Epithelial cell of prostate (primary cell): ENCODE results near the gene INAFM1.
"Not testable (repeated sequence)": the region's sequence is repeated elsewhere in the genome, so short reads cannot be mapped to it uniquely, and the experiment has no call there.

Experiments used
- DNase-seq: peaks from one replicate; pipeline ENCODE4 v3.0.0-alpha.2; 2011; ENCODE audit warnings: low read depth, low spot score
- H3K27ac ChIP-seq: fragments of 450-650 bp; 2 replicates; pipeline ENCODE4 v1.5.1; 2017; ENCODE audit warnings: mild to moderate bottlenecking

Gene INAFM1

DNA sequence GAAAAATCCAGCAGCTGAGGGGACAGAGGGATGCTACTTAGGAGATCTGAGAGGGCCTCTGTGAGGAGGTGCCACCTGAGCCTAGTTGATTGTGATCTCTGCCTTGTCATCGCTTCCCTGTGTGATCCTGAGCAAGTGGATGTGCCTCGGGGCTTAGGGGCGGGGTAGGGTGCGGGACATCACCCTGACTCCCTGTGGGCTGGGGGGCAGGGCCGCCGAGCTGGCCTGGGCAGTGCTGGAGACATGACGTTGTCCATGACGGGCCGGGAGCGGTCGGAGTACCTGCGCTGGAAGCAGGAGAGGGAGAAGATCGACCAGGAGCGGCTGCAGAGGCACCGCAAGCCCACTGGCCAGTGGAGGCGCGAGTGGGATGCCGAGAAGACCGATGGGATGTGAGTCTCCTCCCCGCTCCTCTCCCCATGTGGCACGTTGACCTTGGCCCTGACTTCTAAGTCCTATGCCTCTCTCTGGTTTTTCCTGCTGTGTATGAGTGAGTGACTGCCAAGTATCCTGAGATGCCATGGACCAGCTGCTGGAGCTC lies 8.2 kb upstream of the INAFM1 start:
- no peak overlapping the region for H3K27ac ChIP-seq
- no peak for DNase-seq

DNA sequence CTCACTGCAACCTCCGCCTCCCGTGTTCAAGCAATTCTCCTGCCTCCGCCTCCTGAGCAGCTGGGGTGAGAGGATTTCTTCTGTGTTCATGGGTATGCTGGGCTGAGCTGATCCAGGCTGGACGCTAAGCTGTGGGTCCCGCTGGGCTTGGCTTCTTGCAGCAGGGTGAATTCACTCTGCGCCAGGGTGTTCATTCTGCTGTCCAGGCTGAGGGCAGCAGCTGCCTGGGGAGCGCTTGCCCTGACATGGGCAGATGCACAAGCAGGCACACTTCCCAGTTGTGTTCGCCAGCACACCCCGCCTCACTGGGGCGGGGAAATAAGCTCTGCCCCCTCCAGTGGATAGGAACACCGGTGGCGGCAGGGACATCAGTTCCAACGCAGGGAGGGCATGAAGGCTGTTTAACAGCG lies 7.3 kb upstream of the INAFM1 start:
- no peak overlapping the region for H3K27ac ChIP-seq
- DNase-seq = no peak

DNA sequence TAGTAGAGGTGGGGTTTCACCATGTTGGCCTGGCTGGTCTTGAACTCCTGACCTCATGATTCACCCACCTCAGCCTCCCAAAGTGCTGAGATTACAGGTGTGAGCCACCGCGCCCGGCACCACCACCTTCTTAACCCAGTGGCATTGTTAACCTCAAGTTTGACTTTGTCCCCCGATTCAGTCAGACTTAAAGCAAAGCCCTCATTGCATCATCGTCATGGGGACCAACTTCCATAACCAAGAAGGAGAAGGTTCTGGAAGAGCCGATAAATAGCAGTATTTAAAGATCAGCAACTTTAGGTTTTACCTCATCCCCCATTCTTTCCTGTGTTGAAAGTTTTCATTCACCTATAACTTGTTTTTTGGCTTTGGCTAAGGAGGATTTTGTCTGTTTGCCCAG lies 6.7 kb upstream of the INAFM1 start:
- no peak for DNase-seq
- no peak overlapping the region for H3K27ac ChIP-seq

DNA sequence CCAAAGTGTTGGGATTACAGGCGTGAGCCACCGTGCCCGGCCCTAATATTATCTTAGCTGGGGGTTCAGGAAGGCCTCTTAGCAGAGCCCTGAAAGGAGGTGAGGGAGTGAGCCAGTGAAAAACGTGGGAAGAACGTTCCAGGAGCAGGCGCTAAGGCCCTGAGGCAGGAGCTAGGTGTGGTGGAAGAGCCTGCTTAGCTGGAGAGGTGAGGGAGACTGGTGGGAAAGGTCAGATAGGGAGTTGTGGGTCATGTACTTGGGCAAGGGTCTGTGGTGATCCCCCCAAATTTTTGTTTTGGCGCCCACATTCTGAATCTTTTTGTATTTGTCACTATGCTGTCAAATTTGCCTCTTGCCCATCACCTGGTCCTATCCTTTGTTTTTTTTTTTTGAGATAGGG lies 5.1 kb upstream of the INAFM1 start:
- no peak for DNase-seq
- H3K27ac ChIP-seq = no peak overlapping the region

DNA sequence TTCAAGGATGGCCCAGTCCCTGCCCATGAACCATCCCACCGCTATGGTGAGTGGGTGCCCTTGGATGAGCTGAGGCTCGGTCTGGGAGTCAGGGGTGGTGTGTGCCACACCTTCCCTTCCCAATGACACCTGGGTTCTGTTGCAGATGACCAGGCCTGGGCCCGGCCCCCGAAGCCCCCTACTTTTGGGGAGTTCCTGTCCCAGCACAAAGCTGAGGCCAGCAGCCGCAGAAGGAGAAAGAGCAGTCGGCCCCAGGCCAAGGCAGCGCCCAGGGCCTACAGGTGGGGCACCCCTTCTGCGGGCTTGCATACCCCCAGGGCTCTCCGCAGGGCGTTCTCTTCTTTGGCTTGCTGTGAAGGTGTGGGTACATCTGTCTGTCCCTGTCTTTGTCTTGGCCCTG lies 4.3 kb upstream of the INAFM1 start:
- no peak overlapping the region for H3K27ac ChIP-seq
- DNase-seq = no peak

DNA sequence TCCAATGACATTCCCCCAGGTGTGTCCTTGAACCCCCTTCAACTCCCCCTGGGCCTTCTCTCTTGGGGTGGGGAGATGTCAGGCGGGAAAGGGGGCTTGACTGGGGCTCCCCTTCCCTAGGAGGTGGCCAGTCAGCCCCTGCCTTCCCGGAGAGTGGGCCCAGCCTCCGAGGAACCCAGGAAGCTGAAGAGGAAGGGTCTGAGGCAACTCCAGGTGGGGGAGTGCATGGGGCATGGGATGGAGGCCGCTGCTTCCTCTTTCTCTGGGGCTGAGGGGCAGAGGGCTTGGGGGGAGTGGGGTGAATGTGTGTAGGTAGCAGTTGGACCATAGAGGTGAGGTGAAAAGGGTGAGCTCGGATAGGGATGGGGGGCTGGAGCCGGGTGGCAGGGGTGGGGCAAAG lies 2.7 kb upstream of the INAFM1 start:
- no peak for DNase-seq
- no peak overlapping the region for H3K27ac ChIP-seq

DNA sequence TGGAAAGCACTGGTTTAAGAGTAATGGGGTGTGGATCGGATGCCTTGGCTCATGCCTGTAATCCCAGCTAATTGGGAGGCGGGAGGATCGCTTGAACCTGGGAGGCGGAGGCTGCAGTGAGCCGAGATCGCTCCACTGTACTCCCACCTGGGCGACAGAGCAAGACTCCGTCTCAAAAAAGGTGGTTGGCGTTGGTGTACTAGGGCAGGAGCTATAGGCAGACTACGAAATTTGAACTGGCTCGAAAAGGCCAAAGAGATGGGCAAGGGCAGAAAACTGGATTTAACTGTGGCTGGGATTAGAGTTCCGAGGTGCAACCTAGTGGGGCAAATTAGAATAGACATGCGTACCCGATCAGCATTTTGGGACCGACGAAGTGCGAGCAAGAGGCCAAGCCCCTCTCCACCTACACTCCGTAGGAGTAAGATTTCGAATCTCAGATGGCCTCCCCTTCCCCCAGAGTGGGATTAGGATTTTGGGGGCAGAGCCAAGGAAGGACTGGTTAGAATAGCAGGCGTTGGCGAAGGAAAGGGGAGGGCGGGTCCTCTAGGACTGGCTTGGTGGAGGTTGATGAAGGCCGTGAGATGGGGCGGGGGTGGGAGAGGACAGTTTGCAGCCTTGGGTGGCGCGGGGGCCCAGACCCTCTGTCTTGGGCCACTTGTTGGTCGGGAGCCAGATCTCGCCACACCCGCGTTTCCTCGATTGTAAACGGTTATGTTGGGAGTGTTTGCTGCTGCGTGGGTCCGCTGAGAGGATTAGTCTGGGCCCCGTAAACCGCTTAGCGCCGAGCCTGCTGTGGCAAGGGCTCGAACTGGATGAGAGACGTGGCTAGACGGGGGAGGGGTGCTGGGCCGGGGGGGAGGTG lies 2.0 kb upstream of the INAFM1 start:
- H3K27ac ChIP-seq = peak overlapping the region; percentile 94
- no peak for DNase-seq

DNA sequence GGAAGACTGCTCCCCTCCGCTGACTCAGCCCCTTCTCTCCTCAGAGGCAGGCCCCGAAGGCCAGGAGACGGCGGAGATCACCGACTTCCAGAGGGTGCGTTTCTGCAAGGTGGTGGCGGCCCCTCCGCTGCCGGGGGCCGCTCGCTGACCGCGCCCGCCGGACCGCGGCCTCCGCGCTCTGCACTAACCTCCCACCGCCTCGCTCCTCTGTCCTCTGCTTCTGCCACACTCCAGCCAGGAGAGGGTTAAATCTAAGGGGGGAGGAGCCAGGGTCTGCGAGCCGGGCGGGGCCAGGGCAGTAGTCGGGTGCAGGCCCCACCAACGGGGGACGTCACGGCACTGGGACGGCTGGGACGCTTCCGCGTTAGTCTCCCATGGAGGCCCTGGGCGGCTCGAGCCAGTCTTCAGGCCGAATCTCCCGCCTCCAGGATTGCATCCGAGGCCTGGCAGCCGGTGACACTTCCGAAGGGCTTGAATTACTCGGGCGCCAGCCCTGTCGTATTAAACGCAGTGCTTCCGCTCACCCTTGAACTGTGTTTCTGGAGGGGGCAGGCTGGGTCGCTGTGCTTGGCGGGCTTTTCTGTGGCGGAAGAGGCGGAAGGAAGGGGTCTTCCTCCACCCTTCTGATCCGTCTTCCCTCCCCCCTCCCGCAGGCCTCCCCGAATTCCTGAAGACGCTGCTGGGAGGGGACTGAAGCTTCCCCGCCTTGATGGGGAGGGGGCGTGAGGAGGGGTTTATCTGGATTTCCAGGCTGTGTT lies 1.2 kb upstream of the INAFM1 start:
- H3K27ac ChIP-seq = peak overlapping the region; percentile 94
- peak; percentile 55 for DNase-seq

DNA sequence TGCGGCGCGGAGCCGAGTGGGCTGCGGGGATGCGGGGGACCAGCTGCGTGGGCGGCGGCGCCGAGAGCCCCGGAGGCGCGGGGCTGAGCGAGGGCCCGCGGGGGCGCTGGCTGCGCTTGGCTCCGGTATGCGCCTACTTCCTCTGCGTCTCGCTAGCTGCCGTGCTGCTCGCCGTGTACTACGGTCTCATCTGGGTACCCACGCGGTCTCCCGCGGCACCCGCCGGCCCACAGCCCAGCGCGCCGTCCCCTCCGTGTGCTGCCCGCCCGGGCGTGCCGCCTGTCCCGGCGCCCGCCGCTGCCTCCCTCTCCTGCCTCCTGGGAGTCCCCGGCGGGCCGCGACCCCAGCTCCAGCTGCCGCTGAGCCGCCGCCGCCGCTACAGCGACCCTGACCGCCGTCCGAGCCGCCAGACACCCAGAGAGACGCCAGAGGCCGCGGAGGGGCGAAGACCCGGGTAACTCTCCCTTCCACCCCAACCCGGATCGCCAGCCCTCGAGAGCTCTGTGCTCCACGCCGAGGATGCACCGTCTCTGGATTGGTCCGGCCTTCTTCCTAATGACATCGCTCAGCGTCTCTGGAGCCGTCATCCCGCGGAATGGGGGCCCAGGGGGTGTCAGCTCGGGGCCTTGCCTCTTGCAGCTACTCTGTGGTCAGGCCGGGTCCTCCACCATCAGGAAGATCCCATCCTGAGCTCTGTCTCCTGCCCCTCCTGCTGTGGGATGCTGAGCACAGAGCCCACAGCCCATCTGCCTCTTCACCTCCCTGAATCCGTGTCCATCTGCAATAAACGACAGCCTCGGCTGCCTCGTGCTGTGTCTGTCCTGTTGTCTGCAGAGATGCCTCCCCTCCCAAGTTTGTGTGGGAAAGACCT lies 441 bp downstream of the INAFM1 start:
- H3K27ac ChIP-seq = no peak overlapping the region
- no peak for DNase-seq

DNA sequence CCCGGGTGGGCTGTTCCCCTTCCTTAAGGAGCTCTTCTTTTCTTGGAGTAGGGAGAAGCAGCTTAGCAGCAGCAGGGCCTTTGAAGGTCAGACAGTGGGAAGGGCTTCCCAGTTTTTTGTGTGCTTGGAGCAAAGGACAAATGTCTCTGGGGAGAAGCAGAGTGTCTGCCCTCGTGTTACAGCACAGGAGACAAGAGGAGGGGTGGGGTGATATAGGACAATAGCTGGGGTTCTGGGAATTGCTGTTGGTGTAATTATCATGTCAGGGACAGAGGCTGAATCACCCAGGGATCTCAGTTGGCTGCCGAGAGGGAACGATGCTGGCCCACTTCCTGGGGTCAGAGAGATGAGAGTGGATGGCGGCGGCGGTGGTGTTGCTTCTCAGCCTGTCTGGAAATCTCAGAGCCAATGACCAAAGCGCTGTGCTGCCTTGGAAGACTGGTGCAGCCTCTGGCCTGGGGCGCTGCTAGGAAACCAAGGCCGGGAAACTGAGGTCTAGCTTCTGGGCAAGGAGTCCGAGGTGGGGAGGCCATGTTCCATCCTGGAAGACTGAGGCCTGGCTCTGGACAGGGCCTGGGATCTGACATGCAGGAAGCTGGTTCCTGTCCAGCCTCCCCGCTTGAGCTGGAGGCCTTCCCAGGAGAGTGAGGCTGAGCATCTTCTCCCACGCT lies 1.2 kb downstream of the INAFM1 start:
- no peak overlapping the region for H3K27ac ChIP-seq
- no peak for DNase-seq

DNA sequence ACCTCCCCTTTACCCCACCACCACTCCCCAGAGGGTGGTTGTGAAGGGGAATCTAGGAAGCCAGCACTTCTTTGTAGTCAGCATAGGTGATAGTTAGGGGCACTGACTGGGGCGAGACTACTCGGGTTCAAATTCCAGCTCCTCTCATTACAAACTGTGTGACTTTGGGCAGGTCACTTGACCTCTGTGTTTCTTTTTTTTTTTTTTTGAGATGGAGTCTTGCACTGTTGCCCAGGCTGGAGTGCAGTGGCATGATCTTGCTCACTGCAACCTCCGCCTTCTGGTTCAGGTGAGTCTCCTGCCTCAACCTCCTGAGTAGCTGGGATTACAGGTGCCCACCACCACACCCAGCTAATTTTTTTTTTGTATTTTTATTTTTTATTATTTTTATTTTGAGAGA lies 1.8 kb downstream of the INAFM1 start:
- not testable (repeated sequence) for DNase-seq

DNA sequence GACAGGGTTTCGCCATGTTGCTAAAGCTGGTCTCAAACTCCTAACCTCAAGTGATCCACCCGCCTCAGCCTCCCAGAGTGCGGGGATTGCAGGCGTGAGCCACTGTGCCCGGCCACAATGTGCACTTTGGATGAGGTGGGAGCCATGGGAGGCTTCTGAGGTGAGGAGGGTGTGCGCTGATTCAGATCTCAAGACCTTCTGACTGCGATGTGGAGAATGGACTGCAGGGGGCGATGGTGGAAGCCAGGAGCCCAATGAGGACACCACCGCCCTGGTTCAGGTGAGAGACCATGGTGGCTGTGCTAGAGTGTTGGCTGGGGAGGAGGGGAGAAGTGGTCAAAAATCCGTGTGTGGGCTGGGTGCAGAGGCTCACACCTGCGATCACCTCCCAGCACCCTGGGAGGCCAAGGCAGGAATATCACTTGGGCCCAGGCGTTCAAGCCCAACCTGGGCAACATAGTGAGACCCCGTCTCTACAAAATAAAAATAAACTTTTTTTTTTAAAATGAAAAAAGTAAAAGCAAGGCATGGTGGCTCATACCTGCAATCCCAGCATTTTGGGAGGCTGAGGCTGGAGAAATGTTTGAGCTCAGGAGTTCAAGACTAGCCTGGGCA lies 5.6 kb downstream of the INAFM1 start:
- no peak for DNase-seq
- no peak overlapping the region for H3K27ac ChIP-seq

More for the DNA sequence above, 1.8 kb downstream of the INAFM1 start:
- H3K27ac ChIP-seq = not testable (repeated sequence)

DNA sequence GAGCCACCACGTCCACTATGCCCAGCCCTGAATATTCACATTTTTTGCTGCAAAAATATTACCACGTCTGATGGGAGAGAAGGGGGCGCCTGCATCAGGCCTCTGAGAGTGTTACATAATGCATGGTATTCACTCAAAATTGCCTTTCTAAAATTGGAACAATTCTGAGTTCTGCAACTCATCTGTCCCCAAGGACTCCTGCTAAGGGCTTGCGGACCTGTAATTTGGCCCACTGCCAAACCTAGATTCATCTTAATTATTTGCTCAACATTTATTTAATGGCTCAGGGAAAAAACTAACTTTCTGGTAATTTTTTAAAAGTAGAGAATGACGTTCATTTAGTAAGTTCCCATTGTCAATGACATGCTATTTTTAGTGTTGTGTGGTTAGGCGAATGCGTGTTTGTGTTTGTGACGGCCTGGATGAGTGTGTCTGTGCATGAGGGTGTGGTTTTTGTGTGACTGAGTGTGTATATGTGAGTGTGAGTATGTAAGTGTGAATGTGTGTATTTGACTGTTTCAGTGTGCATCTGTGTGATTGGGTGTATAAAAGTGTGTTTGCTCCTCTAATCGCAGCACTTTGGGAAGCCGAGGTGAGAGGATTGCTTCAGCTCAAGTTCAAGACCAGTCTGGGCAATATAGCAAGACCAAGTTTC lies 8.8 kb downstream of the INAFM1 start:
- no peak for DNase-seq
- no peak overlapping the region for H3K27ac ChIP-seq

DNA sequence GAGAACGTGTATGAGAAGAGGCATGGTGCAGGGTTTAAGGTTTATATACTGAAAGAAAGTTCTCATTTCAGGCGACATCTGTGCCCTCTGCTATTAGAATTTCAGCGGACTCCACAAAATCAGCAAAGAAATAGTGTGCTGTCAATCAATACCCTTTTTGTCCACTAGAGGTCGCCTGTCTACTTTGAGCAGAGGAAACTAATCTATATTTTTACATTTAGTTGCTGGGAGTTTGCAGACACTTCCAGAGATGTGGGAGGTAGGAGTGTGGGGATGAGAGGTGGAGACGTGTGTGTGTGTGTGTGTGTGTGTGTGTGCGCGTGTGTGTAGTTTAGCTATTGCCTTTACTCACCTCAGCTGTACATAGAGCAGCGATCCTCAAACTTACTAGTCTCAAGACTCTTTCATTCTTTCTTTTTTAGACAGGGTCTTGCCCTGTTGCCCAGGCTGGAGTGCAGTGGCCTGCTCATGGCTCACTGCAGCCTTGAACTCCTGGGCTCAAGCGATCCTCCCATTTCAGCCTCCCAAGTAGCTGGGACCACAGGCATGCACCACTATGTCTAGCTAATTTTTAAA lies 9.7 kb downstream of the INAFM1 start:
- no peak for DNase-seq

DNA sequence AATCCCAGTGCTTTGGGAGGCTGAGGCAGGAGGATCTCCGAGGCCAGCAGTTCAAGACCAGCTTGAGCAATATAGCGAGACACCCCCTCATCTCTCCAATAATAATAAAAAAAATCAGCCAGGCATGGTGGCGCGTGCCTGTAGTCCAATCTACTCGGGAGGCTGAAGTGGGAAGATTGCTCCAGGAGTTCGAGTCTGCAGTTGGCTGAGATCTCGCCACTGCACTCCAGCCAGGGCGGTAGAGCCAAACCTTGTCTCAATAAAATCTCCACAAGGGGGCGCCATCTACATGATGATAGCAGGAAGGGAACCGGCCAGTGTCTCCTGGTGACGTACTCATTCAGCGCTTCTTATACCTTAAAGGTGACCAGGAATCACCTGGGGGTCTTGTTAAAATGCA lies 21.4 kb downstream of the INAFM1 start:
- no peak for DNase-seq
- no peak overlapping the region for H3K27ac ChIP-seq

More for the DNA sequence above, 9.7 kb downstream of the INAFM1 start:
- H3K27ac ChIP-seq = no peak overlapping the region

DNA sequence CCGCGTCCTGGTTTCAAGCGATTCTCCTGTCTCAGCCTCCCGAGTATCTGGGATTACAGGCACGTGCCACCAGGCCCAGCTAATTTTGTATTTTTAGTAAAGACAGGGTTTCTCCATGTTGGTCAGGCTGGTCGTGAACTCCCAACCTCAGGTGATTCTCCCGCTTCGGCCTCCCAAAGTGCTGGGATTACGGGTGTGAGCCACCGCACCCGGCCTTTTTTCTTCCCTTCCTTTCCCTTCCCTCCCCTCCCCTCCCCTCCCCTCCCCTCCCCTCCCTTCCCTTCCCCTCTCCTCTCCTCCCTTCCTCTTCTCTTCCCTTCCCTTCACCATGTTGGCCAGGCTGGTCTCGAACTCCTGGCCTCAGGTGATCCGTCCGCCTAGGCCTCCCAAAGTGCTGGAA lies 26.2 kb downstream of the INAFM1 start:
- DNase-seq, H3K27ac ChIP-seq: not testable (repeated sequence)

DNA sequence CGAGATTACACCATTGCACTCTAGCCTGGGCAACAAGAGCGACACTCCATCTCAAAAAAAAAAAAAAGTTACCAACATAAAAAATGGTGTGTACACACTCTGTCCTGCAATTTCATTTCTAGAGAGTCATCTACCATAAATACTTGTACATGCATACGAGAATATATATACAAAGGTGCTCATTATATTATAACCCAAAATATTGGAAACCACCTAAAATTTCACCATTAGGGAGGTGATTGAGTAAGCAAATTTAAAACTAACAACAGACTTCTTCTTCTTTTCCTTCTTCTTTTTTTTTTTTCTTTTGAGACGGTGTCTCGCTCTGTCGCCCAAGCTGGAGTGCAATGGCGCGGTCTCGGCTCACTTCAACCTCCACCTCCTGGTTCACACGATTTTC lies 27.6 kb downstream of the INAFM1 start:
- H3K27ac ChIP-seq = no peak overlapping the region
- DNase-seq = no peak

DNA sequence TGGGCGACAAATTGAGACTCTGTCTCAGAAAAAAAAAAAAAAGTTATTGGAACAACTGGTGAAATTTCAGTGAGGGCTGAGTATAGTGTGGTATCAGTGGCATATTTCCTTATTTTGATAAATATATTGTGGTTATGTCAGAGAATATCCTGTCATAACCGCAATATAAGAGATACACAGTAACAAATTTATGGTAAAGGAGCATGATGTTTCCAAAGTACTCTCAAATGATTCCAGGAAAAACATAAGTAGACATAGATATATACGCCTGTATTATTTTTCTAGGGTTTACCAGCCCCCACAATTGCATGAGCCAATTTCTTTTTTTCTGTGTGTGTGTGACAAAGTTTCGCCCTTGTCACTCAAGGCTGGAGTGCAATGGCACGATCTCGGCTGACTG lies 29.3 kb downstream of the INAFM1 start:
- no peak overlapping the region for H3K27ac ChIP-seq
- DNase-seq = no peak
